Measurements from ENCODE around the gene CAMTA1.

The CAMTA1 gene

DNA sequence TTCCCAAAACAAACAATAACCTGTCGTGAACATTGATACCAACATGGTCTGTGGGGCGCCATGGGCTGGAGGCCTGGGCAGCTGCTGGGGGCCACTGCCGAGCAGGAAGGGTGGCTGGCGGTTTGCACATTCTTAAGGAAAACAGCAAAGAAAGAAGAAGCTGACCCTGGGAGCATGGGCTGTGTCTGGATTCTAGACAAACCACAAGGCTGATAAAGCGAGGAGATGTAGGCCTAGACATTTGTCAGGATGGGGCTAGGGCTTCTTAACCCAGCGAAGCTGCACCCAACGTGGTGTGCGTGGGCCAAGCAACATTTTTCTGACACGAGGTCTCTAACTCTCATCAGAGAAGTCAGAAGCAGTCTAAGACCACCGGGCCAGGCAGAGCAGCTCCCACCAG, 663.7 kb downstream of the CAMTA1 start:
- DNase-seq: no peak

DNA sequence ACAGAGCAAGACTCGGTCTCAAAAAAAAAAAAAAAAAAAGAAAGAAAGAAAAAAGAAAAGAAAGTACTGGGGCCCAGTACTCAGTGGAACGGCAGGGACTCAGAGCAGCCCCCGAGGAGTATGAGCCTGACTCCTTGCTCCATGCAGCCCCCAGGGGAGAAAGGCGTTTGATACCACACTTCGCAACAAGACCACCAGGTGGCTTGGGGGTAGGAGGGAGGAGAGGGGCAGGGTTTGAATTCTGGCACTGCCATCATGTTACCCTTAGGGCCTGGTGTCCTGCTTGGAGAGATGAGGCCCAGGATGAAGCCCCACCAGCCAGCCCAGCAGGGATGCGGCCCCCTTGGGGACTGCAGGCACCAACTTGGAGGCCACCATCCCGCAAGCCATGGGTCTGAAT, 664.5 kb downstream of the CAMTA1 start:
- no peak for DNase-seq

DNA sequence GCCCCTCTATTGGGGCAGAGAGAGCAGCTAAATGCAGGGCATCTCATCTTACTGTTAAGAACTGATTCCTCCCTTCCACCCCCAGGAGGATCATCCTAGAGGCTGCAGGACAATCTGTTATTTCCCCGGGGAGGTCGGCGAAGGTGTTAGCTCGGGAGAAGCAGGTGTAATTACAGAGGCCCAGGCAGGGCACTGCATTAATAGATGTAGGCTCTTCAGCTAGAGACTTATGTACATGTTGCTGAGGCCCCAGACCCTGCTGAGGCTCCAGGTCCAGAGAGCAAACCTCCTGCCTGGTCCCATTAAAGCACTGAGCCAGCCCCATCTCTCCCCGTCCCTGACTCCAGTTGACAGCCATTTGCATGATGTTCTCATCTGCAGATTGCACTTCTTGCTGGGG, 665.6 kb downstream of the CAMTA1 start:
- no peak for DNase-seq

DNA sequence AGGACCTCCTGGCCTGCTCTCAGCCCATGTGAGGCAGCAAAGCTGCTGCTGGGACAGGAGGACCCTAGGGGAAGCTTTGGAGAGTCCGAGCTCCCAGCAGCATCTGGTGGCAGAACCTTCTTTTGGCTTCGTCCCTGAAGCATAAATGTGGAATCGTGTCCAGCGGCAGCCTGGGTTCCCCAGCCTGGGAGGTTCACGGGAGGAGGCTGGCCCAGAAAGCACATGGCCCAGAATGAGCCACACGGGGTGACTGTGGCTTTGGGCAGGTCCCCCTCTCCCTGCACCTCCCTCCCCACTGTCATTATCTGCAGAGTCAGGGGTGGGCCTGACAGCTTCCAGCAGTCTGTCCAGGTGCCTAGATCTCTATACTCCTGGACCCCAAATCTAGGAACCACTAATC, 667.8 kb downstream of the CAMTA1 start:
- DNase-seq: no peak

DNA sequence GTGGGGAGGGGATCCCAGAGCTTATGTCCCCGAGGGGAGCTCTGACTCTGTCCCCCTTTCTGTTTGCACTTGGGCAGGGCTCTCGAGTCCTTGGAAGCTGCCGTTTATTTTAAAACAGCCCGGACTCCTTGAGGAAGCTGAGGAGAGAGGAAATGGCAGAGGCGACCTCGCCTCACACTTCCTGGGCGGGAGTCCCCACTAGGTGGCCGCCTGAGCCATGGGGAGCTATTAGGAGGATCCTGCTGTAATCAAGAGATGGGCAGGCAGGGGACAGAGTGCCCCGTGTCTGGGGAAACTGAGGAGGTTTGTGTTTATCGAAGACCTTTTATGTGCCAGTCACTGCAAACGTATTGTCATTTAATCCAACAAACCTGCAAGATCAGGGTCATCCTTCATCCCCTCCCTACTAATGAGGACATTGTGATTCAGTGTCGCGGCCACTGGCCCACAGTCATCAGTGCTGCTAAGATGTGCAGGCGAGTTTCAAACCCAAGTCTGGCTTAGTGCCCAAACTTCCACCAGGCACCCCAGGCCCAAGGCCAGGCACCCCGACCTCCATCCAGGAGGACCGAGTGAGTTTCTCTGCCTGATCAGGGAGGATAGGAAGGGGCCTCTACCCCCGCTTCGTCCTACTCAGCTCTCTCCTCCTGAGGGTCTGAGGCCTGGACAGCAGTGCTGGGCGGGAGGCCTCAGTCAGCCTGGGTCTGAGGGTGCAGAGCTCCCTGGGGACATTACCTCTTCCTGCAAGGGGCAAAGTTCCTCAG, 669.0 kb downstream of the CAMTA1 start:
- peak in 1 of 5 experiments; percentile 9 for DNase-seq

DNA sequence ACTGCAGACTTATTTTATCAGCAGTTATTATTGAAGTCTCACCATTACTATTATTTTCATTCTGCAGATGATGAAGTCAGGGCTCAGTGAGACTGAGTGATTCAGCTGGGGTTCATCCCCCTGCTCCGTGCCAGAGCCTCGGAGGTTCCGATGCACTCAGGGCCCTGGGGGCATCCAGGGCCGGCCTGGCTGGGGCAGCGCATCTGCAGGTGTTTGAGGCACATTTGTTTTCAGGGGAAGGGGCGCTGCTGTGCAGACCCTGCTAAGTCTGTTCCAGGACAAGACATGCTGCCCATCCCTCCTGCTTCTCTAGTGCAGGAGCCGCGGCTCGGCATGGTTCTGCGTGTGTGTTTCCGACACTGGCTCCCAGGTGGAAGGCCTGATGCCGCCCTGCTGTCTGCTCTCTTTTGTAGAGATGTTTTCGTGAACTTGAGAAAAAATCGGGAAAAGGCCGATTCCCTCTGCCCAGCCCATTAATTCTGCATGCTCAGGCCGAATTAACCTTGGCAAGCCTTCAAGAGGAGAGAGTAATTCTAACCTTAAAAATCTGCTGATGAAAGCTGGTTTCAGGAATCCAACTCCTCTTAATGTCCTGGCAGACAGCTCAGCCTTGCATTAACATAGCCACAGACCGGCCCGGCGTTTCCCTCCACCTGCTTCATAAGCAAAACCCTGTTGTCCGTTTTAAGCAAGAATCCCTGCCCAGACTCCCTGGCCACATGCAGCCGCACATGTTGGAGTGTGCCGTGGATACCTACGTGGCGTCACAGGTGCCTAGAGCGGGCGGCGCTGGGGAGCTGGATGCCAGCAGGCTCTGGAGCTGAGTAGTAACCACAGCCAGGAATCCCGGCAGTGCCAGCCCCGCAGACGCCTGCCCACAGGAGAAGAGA, 669.9 kb downstream of the CAMTA1 start:
- DNase-seq: no peak

DNA sequence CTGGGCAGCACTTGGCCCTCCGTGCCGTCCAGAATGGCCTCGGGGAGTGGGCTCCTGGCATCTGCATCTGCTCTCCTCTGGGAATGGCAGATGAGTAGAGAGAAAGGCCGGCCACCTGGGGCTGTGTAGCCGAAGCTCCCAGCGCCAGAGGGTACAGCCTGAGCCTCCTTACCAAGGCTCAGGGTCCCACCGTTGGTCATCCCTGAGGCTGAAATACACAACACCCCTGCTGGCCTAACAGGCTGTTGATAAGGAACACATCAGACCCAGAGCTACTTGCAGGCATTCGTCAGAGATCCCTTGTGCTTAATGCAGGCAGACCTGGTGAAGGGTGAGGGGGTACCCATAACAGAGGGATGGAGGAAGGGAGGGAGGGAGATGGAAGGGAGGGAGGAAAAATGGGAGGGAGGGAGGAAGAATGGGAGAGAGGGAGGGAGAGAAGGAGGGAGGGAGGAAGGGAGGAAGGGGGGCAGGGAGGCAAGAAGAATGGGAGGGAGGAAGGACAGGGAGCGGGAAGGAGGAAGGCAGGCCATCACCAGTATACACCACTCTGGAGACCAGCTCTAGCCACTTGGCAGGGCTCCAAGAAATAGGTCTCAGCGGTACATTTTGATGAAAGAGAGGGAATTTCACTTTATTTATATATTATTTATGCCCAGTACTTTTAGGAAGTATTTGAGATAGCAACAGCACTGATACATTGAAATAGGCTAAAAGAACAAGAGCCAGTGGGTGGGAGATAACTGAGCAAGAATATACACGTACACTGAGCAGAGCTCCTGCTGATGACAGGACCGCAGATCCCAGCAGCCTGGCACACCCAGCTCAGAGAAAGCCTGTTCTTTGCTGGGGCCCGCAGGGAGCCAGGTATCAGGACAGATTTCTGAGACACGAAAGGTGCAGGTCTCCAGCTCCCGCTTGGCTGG, 670.8 kb downstream of the CAMTA1 start:
- no peak for DNase-seq

DNA sequence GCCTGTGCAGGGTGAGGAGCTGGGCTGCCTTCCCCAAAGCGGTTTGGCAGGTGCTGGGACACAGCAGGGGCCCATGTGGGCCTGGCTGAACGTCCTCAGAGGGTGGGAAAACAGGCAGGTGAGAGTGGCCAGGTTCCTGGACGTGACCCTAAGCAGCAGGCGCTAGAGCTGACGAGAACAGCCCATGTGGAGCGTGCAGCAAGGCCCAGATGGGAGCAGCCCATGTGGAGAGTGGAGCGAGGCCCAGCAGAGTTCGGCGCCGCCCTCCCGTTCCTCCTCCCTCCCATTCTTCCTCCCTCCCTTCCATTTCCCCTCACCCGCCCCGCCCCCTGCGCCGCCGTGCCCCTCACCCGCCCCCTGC, 671.4 kb downstream of the CAMTA1 start:
- DNase-seq: no peak

DNA sequence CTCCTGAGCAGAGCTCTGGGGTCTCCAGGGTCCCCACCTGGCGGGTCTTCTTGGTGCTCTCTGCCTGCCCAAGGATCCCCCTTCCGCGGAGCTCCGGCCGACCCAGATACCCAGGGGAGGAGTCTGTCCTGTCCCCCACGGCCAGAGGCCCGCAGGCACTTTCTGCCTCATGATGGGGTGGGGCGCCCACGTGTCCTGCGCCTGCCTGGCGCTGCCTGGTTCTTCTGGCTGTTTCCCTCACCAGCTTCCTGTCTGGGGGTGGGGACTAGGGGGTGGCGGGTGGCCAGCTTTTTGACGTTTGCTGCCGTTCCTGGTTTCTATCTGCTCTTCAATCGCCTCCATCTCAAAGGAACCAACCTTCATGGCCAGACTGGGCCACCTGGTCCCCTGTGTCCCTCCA, 672.6 kb downstream of the CAMTA1 start:
- no peak for DNase-seq

DNA sequence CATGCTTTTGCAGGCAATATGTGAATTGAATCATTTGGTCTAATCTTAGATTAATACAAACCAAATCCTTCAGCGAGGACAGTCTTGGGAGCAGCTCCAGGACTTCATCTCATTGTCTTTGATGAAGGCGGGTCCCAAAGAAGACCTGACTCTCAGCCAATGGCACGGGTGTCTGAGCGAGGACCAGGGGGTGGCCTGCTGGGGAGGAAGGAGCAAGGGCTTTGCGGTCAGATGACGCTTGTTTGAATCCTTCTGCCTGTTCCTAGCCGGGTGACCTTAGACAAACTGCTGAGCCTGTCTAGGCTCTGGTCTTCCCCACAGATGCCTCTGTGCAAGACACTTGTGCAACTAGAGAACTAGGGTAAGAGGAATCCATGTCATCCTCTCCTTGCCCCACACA, 673.7 kb downstream of the CAMTA1 start:
- no peak for DNase-seq

DNA sequence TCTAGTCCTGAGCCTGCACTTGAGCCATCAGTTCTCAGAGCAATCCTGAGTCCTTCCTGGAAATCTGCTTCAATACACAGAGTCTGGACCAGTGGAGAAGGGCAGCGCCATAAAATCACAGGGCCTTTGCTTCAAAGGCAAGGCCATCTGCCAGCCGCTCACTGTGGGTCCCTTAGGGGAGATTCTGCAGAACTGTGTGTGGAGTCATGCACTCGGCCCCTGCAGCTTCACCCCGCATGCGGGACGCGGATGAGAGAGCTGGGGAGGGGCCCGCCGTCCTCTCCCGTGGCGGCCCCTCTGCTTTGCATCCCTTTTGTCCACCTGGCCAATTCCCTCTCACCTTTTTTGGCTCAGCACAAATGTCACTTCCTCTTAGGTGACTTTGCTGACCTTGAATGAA, 674.7 kb downstream of the CAMTA1 start:
- DNase-seq: no peak

DNA sequence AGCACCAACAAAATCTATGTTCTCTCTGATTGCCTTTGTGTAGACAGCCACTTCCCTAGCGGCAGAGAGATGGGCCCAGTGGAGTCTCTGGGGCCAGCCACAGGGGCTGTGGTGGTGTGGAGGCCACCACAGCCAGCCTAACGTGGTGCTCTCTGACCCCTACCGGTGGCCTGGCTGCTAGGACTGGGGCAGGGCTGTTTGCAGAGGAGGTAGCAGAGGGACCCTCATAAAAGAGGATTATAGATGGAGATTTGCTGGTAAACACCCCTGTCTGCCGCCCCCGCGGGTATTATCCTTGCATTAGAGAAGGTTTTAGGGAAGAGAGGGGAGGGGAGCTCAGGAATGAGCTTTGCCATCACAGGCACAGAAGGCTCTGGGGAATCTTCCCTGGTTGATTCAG, 675.6 kb downstream of the CAMTA1 start:
- no peak for DNase-seq

DNA sequence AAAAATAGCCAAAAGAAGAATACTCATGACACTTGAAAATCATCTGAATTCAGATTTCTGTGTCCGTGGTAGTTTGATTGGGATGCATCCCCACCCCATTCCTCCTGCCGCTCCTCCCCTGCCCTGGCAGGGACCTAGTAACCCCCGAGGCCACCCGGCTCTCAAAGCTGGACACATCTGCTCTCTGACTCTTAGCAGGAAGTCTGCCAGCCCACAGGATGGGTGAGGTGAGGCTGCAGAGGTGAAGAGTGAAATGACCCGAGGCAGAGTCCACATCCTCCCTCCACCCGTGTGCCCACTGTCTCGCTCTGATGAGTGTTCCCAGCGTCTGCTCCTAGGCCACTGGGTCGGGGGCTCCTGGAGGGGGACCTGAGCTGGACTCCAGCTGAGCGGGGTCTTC, 677.4 kb downstream of the CAMTA1 start:
- DNase-seq: no peak

DNA sequence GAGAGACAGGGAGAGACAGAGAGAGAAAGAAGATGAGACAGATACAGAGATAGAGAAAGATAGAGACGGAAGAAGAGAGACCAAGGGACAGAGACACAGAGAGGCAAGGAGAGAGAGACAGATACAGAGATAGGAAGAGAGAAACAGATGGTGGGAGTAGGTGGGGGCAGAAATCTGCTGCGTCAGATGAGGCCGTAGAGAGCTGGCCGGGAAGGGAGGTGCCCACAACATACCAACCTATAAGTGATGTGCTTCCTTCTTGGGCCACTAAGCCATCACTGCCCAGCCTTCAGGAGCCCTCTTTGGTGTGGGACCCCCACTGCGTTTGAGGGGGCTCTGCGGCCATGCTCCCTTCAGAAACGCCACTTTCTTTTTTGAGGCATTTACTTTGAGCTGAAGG, 678.3 kb downstream of the CAMTA1 start:
- DNase-seq: no peak

DNA sequence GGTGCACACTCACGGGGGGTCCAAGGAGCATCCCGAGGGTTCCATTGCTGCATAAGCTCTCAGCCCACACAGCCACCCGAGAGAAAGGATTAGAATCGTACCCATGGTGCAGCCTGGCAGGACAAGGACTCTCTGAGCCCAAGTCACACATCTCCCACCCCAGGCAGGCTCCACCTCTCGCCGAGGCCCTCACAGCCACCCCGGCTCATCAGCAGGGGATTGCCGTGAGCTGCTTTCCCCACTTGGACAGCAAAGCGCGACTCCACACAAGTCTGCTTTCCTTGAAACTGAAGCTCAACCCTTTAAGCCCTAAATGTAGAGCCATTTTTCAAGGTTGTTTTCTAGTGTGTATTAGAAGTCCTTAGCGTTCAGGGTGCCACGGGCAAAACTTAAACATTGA, 679.5 kb downstream of the CAMTA1 start:
- no peak for DNase-seq

DNA sequence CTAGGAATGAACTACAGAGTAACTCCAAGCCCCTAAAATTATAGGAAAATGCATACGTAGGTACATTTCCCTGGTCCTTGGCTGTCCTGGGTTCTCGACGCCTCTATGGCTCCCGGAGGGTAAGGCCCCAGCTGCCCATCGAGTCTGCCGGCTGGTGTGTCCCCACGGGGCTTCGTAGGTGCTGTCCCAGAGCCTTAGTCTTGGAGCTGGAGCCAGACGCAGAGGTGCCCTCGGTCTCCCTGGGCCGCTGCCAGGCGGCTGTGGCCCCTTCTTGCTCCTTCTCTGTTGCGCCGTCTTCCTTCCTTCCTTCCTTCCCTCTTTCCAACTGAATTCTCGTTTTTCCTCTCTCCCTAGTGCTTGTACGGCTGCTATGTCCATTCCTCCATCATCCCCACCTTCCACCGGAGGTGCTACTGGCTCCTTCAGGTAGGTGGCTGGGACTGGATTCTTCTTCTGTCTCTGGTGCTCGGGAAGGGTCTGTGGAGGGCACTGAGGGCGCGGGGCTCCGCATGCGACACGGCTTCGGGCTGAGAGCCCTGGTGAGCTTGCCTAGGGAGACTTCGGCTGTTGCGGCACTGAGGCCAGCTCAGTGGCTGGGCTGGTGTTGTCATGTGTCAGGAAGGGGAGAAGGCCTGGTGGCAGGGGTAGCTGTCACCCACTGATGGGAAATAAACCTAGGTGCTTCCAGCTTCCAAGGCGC, 682.4 kb downstream of the CAMTA1 start:
- no peak for DNase-seq

DNA sequence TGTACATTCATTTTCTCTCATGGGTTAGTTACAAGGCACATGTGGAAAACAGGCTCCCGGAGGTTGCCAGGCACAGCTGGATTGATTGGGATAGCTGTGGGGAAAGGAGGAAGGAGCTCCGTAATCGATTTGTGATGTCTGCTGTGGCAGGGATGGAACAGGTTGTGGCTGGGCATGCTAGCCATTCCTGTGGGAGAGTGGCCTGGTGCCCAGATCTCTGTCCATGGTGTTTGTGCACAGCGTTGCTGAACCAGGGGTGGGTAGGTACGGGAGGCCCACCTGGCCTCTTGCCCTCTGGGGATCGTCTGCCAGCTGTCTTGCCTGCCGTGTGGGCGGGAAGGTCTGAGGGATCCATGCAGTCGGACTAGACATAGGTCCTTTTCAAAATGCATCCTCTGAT, 683.0 kb downstream of the CAMTA1 start:
- DNase-seq: no peak

DNA sequence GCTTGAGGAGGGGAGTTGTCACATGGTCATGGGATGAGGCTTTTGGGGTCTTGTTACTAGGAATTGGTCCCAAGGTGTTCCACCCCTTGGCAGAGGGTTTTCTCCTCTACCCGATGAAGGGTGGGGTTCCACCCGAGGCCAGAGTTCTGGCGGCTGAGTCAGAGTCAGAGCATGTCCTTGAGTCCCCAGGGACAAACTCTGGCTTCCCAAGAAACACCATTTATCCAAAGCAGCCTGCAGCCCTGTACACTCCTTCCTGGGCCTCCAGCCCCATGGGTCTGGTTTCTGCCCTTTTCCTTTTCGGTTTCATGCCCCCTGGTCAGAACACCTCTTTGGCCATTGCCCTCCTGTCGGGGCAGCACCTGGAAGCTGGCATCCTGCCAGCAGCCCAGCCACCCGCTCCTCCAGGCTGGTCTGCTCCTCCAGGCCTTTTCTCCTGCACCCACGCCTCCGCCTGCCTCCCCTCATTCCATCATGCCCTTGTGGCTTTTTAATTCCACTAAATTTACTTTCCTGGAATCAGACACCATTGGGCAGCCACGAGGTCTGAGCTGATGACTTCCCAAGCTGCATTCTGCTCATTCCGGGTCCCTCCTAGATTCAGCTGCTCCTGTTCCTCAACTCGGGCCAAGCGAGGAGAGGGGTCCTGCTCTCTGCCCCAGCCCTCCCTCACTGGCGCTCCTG, 684.1 kb downstream of the CAMTA1 start:
- no peak for DNase-seq

DNA sequence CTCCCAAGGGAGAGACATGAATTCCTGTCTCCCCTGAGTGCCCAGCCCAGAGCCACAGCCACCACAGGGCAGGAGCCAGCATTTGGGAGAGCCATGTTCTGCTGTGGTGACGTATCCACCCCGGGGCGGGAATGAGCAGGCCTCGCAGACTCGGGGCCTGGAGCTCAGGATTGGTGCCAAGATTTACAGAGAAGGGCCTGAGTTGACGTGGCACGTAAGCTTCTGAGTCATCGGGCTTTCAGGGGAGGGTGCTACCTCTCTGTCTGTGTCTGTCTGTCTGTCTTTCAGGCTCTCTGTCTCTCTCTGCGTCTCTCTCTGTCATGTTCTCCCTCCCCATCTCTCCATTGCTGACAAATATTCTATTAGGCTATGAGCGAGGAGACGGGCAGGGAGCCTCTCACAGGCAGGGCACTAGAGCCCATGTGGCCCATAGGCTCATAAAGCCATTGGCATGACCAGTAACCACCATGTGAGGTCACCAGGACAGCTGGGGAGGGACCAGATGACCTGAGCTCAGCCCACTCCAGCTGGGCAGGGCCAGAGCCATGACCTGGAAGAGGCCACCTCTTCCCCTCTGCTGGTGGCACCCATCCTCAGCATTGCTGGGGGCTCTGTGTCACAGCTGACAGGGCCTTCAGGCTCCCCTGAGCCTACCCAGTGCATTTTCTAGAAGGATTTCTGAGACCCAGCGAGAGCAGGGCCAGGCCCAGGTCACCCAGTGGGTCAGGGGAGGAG, 685.8 kb downstream of the CAMTA1 start:
- peak in 1 of 5 experiments; percentile 71 for DNase-seq

DNA sequence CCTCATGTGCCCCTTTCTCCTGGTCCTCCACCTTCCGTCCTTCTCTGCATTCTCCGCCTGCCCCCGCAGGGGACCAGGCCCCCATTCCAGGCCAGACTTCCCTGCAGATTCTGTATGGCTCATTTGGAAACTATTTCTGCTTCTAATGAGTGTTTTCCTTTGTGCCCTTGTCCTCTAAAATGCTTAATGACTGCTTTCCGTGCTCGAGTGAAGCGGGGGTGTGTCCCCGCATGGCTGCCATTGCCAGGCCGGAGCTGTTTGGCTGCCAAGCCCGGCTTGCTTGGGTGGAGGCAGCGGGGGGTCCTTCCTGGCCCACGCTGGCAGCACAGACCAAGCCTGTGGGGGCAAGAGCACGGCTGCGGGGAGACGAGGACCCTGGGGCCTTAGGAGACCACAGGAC, 686.6 kb downstream of the CAMTA1 start:
- no peak for DNase-seq

All from T-helper 2 cell (primary cell).